MM.1S (cell line): ENCODE results near the gene CYP4F12.
A peak's percentile ranks its signal among the peaks of the same experiment; 100 is the strongest.

Source experiments
- DNase-seq: peaks from one replicate; pipeline ENCODE4 v3.0.0-alpha.2; 2015
- H2AFZ ChIP-seq: fragments of 300-600 bp; sonication (generic); 2 replicates; pipeline ENCODE4 v1.6.0; 2016; ENCODE audit warnings: antibody characterized with exemption, low read length
- H3F3A ChIP-seq: fragments of 300-600 bp; sonication (generic); 2 replicates; pipeline ENCODE4 v1.6.1; 2016; ENCODE audit warnings: mild to moderate bottlenecking, antibody characterized with exemption, low read length, moderate library complexity, mixed read lengths; ENCODE audit not compliant: insufficient read depth
- H3K27ac ChIP-seq: fragments of 300-600 bp; sonication (generic); 2 replicates; pipeline ENCODE4 v1.5.1; 2016; ENCODE audit warnings: mild to moderate bottlenecking, low read length
- H3K27me3 ChIP-seq: fragments of 300-600 bp; sonication (generic); replicated peaks from 2 replicates; pipeline ENCODE4 v1.6.0; 2016; ENCODE audit warnings: low read length; ENCODE audit not compliant: insufficient read depth
- H3K36me3 ChIP-seq: fragments of 300-600 bp; sonication (generic); replicated peaks from 2 replicates; pipeline ENCODE4 v1.6.1; 2016; ENCODE audit warnings: mild to moderate bottlenecking, low read length, mixed read lengths; ENCODE audit not compliant: insufficient read depth
- H3K4me1 ChIP-seq: fragments of 300-600 bp; sonication (generic); 2 replicates; pipeline ENCODE4 v1.6.1; 2016; ENCODE audit warnings: low read length, mixed read lengths
- H3K4me2 ChIP-seq: fragments of 300-600 bp; sonication (generic); 2 replicates; pipeline ENCODE4 v1.6.0; 2016; ENCODE audit warnings: low read depth, low read length
- H3K4me3 ChIP-seq: fragments of 300-600 bp; sonication (generic); 2 replicates; pipeline ENCODE4 v1.5.1; 2016; ENCODE audit warnings: low read length, mixed read lengths
- H3K79me2 ChIP-seq: fragments of 300-600 bp; sonication (generic); 2 replicates; pipeline ENCODE4 v1.6.1; 2016; ENCODE audit warnings: mixed run types, low read length, mixed read lengths
- H3K9ac ChIP-seq: fragments of 300-600 bp; sonication (generic); 2 replicates; pipeline ENCODE4 v1.6.1; 2016; ENCODE audit warnings: low read length, mixed read lengths
- H3K9me2 ChIP-seq: fragments of 300-600 bp; sonication (generic); replicated peaks from 2 replicates; pipeline ENCODE4 v1.6.1; 2016; ENCODE audit warnings: mild to moderate bottlenecking, low read length, mixed read lengths; ENCODE audit not compliant: insufficient read depth
- H3K9me3 ChIP-seq: fragments of 300-600 bp; sonication (generic); replicated peaks from 2 replicates; pipeline ENCODE4 v1.6.1; 2016; ENCODE audit warnings: mild to moderate bottlenecking, low read length, mixed read lengths; ENCODE audit not compliant: insufficient read depth
- H4K20me1 ChIP-seq: fragments of 300-600 bp; sonication (generic); 2 replicates; pipeline ENCODE4 v1.6.1; 2016; ENCODE audit warnings: mild to moderate bottlenecking, low read length, moderate library complexity, mixed read lengths; ENCODE audit not compliant: insufficient read depth
- EZH2 ChIP-seq: fragments of 300-600 bp; sonication (generic); optimal IDR thresholded peaks from 2 replicates; pipeline ENCODE3; 2017; ENCODE audit warnings: low read depth, mild to moderate bottlenecking, antibody characterized with exemption, low read length, mixed read lengths
- EZH2phosphoT487 ChIP-seq: fragments of 300-600 bp; sonication (generic); IDR thresholded peaks from 2 replicates; pipeline ENCODE4 v1.6.1; 2018; ENCODE audit warnings: antibody characterized with exemption, low read length
- TF ChIP-seq, protein P1 (sequence below): fragments of 300-600 bp; sonication (generic); IDR thresholded peaks from 2 replicates; pipeline ENCODE4 v1.5.1; 2016; ENCODE audit warnings: antibody characterized with exemption, low read length, mixed read lengths

CYP4F12 gene, protein sequence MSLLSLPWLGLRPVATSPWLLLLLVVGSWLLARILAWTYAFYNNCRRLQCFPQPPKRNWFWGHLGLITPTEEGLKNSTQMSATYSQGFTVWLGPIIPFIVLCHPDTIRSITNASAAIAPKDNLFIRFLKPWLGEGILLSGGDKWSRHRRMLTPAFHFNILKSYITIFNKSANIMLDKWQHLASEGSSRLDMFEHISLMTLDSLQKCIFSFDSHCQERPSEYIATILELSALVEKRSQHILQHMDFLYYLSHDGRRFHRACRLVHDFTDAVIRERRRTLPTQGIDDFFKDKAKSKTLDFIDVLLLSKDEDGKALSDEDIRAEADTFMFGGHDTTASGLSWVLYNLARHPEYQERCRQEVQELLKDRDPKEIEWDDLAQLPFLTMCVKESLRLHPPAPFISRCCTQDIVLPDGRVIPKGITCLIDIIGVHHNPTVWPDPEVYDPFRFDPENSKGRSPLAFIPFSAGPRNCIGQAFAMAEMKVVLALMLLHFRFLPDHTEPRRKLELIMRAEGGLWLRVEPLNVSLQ

DNA sequence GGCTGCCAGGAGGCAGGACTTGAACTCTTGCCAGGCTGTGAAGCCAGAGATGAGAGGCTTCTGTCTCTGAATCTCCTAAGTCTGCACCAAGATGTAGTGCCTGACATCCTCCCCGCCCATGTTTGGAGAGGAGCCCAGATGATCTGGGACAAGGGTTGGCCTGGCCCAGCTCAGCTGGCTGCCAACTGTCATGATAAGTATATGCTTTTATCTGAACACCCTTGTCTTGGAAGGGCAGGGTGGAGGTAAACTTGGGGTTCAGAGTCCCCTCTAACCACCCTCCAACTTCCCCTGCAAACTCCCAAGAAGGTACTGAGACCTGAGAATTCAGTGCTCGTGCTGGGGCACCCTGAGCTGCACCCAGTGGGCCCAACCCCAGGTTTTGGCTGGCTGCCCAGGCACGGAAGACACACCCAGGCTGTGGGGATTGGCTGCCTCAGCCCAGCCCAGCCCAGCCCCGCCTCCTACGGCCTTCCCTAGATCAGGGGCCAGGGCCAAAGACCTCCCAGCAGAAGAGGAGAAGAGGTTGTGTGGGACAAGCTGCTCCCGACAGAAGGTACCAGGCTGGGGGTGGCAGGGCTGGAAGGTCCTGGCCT, at the start of gene CYP4F12:
TSS of gene CYP4F12 (plus strand) at position 508 of the 596 bp plus-strand sequence. CDS start 443 bp downstream, outside the sequence.
- no peak within 1 kb of the TSS for H3K9ac ChIP-seq
- H3K27me3 ChIP-seq, result peaks cover 10% of the 10 kb centered on the region; the same call in 1 of the 2 replicates
- no peaks in the 10 kb centered on the region for H3K36me3 ChIP-seq
- H3F3A ChIP-seq, result no peaks in the 10 kb centered on the region
- H2AFZ ChIP-seq, result no peak within 1 kb of the TSS
- no peaks in the 10 kb centered on the region for H3K4me1 ChIP-seq
- no peak within 1 kb of the TSS for H3K4me3 ChIP-seq
- no peaks in the 10 kb centered on the region for H4K20me1 ChIP-seq
- H3K4me2 ChIP-seq, result no peak within 1 kb of the TSS
- DNase-seq, result no peak
- no peaks in the 10 kb centered on the region for H3K9me2 ChIP-seq
- no peaks in the 10 kb centered on the region for H3K9me3 ChIP-seq
- TF ChIP-seq EZH2 (no peak), EZH2phosphoT487 (no peak)
- TF ChIP-seq, protein P1, sequence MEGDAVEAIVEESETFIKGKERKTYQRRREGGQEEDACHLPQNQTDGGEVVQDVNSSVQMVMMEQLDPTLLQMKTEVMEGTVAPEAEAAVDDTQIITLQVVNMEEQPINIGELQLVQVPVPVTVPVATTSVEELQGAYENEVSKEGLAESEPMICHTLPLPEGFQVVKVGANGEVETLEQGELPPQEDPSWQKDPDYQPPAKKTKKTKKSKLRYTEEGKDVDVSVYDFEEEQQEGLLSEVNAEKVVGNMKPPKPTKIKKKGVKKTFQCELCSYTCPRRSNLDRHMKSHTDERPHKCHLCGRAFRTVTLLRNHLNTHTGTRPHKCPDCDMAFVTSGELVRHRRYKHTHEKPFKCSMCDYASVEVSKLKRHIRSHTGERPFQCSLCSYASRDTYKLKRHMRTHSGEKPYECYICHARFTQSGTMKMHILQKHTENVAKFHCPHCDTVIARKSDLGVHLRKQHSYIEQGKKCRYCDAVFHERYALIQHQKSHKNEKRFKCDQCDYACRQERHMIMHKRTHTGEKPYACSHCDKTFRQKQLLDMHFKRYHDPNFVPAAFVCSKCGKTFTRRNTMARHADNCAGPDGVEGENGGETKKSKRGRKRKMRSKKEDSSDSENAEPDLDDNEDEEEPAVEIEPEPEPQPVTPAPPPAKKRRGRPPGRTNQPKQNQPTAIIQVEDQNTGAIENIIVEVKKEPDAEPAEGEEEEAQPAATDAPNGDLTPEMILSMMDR, result no peak
- no peaks in the 10 kb centered on the region for H3K79me2 ChIP-seq
- H3K27ac ChIP-seq, result no peak within 1 kb of the TSS

DNA sequence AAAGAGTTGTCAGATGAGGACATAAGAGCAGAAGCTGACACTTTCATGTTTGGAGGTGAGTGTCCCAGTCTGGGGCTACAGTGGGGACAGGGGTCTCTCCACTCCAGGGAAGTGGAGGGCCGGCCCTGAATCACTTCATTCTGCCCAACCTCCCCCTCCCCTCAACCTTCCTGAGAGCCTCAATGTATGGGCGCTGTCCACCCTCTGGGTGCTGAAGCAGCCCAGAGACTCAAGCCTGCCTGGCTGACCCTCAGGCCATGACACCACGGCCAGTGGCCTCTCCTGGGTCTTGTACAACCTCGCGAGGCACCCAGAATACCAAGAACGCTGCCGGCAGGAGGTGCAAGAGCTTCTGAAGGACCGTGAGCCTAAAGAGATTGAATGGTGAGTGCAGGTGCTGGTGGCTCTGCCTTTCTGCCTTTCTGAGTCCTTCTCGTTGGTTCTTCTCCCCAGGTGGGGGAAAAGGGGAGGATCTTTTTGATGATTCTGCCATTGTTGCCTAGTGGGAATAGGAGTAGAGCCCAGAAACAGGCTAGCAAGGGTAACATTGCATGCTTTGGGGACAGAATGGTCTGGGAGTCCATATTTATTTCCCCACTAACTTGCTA, 49.1 kb upstream of the CYP4F12 start:
- no peaks in the 10 kb centered on the region for H3K4me1 ChIP-seq
- TF ChIP-seq, protein P1, result no peak
- TF ChIP-seq EZH2phosphoT487 (no peak), EZH2 (no peak)
- H3K4me2 ChIP-seq, result no peak overlapping the region
- no peaks in the 10 kb centered on the region for H3K79me2 ChIP-seq
- no peaks in the 10 kb centered on the region for H4K20me1 ChIP-seq
- no peak overlapping the region for H3K27ac ChIP-seq
- H3K36me3 ChIP-seq, result no peaks in the 10 kb centered on the region
- peak; percentile 9 for DNase-seq
- H3K9me2 ChIP-seq, result no peaks in the 10 kb centered on the region
- H3F3A ChIP-seq, result no peaks in the 10 kb centered on the region
- H2AFZ ChIP-seq, result no peak overlapping the region
- H3K4me3 ChIP-seq, result no peak overlapping the region
- H3K9ac ChIP-seq, result no peak overlapping the region
- H3K9me3 ChIP-seq, result no peaks in the 10 kb centered on the region
- H3K27me3 ChIP-seq, result peaks cover 24% of the 10 kb centered on the region

DNA sequence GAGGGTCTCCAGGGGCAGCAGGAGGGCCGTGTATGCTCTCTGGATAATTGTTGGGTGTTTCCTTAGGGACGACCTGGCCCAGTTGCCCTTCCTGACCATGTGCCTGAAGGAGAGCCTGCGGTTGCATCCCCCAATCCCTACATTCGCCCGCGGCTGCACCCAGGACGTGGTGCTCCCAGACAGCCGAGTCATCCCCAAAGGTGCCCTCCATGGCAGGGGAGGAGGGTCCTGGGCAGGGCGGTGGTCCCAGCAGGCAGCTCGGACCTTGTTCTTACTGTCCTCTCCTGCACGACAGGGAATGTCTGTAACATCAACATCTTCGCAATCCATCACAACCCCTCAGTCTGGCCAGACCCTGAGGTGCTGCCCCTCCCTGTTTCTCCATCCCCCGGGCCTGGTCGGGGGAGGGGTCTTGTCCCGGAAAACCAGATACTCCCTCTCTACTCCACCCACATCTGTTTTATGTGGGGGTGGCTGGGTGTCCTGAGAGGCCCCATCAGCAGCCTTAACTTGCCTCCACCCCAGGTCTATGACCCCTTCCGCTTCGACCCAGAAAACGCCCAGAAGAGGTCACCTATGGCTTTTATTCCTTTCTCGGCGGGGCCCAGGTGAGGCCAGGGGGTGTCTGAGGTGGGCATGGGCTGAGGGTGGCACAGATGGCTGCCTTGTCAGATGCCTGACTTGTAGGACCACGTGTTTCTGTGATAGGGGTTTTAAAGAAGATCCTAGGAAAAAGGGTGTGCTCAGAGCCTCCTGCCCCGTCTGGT, 44.5 kb upstream of the CYP4F12 start:
- H3F3A ChIP-seq, result no peaks in the 10 kb centered on the region
- H2AFZ ChIP-seq, result no peak overlapping the region
- no peak for DNase-seq
- no peak overlapping the region for H3K27ac ChIP-seq
- H3K79me2 ChIP-seq, result no peaks in the 10 kb centered on the region
- TF ChIP-seq, protein P1, result no peak
- TF ChIP-seq EZH2, result no peak
- TF ChIP-seq EZH2phosphoT487, result no peak
- H3K4me1 ChIP-seq, result no peaks in the 10 kb centered on the region
- H4K20me1 ChIP-seq, result no peaks in the 10 kb centered on the region
- no peak overlapping the region for H3K4me2 ChIP-seq
- H3K9ac ChIP-seq, result no peak overlapping the region
- no peak overlapping the region for H3K4me3 ChIP-seq
- H3K36me3 ChIP-seq, result no peaks in the 10 kb centered on the region
- no peaks in the 10 kb centered on the region for H3K9me3 ChIP-seq
- H3K9me2 ChIP-seq, result no peaks in the 10 kb centered on the region
- peaks cover 39% of the 10 kb centered on the region for H3K27me3 ChIP-seq
